CD1c-positive myeloid dendritic cell (primary cell): ENCODE measurements around the gene VGF.
"Not testable (repeated sequence)": the region's sequence is repeated elsewhere in the genome, so short reads cannot be mapped to it uniquely, and the experiment has no call there.

Experiments used
- DNase-seq: peaks from one replicate; pipeline ENCODE4 v3.0.0-alpha.2; 2016; ENCODE audit errors: extremely low spot score

Gene VGF

DNA sequence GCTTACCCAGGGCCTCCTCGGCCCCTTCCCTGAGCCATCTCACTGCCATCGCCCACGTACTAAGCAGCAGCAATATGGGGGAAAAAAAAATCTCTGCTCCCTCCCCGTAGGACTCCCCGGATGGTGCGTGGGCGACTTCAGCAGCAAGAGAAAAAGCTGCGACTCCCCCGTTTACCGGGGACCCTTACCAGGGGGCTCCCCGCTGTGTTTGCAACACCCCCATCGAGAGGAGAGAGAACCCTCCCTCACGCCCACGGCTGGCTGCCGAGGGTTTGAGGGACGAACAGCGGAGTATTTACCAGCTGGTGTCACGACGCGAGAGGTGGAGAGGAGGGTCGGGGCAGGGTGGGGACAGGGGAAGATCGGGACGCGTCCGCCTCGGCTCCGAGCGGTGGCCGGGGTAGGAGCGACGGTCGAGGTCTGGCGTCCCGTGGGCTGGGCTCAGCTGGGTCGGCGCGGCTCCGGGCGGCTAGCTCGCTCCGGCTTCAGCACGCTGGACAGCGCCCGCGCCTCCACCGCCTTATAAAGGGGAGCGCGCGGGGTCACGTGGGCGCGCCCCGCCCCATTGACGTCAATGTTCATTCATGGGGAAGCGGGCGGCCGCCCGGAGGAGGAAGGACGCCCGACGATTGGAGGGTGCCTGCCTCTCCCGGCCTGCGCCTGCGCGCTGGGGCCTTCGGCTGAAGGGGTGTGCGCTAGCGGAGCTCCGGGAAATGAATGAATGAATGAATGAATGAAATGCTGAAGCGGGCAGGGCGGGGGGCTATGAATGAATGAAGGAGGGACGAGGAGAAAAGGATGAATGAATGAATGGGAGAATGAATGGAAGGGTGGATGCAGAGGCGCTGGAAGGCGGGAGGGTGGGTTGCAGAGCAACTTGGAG, at the start of gene VGF:
VGF (minus strand) TSS at position 495 of the 883 bp plus-strand sequence. CDS start 726 bp downstream, outside the sequence.
- peak; percentile 98 for DNase-seq

DNA sequence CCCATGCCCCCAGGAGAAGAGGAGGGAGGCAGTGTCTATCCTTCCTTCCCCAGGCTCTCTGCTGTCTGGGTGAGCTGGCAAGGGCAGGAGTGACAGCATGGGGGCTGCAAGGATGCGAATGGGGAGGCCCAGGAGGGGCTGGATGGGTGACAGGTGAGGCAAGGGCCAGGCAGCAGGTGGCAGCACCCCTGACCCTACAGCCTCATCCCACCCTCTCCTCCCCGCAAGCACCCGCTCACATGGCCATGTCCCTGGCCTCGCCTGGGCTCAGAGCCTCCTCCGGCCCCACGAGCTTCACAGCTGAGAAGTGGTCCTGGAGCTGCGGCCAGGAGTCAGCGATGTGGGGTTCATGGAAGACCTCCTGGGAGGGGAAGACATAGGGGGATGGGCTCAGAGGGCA, 46.6 kb upstream of the VGF start:
- no peak for DNase-seq

DNA sequence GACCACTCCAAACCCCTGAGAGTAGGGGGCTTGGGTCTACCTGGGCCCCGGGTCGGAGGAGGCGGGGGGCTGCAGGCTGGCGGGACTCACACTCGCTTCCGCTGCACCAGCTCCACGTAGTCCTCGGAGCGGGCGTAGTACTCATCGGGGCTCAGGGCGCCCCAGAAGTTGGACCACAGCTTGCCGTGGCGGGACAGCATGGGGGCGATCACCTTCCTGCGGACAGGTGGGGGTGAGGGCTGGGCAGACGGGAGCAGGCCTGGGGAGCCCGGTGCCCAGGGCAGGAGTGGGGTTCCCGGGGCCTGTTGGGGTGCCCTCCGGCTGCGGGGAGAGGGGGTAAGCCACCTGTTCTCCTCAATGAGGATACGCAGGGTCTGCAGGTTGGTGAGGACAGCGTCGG, 46.1 kb upstream of the VGF start:
- no peak for DNase-seq

DNA sequence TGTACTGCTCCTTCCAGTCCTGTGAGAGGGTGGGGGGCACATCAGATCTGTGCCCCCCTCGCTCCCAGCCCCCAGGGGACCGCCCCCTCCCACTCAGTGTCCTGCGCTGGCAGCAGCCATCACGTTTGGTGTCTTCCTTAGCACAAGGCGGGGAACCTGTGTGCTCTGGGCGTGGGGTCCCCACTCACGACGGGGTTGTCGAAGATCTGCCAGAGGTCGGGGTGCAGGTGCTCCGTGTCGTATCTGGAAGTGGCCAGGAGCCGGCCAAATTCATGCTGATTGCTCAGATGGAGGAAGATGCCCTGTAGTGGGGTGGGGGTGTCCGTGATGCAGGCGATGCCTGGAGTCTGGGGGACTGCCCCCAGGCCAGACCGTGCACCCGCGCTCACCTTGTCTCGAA, 44.8 kb upstream of the VGF start:
- DNase-seq: no peak

DNA sequence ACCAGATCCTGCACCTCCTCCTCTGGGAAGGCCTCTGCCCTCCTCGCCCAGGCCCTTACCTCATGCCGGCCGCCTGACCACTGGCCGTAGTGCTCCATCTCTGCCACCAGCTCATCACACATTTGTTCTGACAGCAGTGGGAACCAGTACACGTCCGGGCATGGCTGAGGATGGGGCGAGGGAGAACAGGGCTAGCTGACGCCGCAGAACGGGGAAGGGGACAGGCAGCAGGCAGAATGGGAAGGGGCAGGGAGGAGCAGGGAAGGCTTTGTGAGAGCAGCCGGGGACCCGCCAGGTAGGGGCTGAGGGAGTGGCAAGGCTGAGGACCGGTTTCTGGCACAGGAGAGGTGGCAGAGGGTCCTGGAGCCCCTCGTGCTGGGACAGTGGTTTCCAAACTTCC, 43.4 kb upstream of the VGF start:
- DNase-seq: no peak

DNA sequence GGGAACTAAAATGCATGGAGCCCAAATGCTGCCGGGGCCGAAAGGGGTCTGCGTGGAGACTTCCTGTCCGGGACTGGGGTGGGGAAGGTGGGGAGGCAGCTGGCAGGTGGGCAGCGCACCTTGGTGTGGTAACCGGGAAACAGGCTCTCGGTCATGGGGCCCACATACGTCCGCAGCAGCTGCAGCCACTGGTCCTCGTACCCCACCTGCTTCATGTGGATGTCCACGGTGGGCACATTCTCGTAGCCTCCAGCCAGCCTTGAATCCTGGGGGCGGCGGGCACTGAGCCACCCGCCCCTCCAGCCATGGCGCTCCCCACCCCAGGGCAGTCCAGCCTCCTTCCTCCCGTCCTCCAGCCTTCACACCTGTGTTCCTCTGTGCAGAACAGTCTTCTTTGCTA, 42.1 kb upstream of the VGF start:
- DNase-seq: no peak

DNA sequence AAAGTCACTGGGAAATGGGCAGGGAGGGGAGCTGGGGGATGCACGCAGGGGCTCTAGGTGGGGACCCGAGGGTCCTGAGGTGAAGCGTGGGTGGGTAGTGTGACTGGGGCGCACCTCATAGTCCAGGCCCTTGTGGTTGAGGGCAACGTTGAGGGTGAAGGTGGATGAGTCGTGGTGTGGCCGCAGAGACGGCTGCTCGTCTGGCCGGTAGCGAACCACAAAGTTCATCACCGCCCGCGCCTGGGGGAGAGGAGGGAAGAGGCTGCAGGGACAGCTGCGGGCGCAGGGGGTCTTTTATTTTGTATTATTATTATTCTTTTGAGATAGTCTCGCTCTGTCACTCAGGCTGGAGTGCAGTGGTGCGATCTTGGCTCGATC, 41.3 kb upstream of the VGF start:
- no peak for DNase-seq

DNA sequence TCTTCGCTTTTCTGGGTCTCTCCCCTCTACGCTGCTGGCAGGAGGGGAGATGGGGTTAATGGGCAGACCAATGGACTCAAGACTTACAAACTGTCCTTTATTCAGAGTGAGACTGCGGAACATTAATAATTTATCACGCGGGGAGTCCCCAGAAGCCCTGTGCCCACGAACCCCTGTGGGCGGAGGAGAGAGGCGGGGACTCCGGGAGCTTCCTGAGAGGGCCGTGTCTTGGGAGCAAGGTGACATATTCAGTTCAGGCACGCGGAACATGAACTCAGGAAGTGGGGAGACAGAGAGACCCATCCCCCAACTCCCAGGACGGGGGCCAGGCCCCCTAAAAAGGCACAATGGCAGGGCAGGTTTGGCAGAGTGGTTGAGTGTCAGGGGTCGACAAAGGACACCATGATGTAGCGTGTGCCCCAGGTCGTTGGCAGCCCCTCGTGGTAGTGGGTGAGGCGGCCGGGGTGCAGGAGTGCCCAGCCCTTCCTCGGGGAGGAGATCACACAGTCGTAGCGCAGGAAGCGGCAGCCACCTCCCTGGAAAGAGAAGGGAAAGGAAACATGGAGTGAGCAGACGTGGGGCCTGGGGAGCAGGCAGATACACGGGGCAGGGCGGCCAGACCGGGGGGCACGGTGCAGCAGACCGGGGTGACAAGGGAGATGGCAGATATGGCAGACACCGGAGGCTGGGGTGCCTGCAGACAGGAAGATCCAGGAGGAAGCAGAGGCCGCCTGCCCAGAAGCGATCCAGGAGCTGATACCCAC, 40.7 kb upstream of the VGF start:
- DNase-seq: no peak

DNA sequence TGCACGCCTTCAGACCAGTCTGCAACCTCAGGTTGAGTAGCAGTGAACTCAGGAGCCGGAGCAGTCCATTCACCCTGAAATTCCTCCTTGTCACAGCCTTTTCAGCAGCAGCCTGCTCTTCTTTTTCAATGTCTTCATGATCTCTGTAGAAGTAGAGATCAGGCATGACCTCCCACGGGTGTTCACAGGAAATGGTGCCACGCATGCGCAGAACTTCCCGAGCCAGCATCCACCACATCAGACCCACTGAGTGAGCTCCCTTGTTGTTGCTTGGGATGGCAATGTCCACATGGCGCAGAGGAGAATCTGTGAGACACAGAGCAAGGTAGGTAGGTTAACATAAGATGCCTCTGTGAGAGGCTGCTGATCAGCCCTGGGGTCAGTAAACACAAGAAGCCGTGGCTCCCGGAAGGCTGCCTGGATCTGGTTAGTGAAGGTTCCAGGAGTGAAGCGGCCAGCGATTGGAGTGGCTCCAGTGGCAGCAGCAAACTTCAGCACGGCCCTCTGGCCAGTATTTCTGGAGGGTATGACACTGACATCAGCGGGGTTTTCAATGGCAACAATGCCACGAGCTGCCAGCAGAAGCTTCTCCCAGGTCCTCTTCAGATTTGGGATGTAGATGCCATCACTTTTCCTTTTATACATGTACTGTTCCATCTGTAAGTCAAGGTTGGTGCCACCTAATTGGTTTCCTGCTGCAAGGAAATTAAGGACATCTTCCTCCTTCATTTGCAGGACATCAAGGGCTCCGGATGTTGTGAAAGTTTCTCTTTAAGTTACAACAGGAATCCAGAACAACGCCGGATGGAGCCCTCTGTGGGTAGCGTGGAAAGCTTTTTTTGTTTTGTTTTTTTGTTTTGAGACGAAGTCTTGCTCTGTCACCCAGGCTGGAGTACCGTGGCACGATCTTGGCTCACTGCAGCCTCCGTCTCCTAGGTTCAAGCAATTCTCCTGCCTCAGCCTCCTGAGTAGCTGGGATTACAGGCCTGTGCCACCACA, 38.7 kb upstream of the VGF start:
- peak; percentile 68 for DNase-seq

DNA sequence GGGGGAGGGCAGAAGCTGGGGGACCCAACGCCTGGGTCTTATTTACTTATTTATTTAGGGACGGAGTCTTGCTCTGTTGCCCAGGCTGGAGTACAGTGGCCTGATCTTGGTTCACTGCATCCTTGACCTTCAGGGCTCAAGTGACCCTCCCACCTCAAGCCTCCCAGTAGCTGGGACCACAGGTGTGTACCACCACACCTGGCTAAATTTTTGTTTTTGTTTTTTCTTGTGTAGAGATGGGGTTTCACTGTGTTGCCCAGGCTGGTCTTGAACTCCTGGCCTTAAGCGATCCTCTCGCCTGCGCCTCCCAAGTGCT, 37.2 kb upstream of the VGF start:
- DNase-seq: no peak

DNA sequence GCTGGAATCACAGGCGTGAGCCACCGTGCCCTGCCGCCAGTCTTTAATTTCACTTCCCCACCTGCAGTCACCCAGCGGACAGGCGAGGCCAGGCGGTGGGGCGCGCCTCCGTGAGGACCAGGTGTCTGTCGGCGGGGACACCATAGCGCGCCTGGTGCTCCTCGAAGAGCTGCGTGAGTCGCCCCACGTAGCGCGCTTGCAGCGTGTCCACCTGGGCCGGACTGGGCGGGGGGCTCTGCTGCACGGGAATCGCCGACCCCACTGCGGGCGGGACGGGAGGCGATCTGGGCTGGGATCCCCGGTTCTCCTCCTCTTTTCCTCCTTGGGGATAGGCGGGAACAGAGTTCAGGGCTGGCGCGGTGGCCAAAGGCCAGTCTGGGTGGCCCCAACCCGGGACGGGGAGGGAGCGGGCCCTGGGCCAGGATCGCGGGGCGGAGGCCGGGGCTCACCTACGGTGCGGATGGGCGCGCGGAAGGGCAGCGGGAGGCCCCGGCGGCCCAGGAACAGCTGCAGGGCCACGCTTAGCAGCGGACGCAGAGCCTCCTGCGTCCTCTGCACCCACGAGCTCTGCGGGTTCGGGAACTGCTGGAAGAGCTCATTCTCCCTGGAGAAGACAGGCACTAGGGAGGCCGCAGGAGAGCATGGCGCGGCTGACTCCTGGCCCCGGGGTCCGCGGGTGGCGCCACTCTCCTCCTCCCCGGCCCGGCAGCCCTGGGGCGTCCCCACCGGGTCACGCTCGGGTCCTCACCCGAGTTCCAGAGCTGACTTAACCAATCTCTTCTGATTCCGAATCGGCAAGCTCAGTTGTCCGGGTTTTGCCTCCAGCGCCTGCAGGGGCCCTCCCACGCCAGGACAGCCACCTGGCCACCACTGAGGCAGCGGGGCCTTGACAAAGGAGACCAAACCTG, 36.6 kb upstream of the VGF start:
- DNase-seq: no peak

DNA sequence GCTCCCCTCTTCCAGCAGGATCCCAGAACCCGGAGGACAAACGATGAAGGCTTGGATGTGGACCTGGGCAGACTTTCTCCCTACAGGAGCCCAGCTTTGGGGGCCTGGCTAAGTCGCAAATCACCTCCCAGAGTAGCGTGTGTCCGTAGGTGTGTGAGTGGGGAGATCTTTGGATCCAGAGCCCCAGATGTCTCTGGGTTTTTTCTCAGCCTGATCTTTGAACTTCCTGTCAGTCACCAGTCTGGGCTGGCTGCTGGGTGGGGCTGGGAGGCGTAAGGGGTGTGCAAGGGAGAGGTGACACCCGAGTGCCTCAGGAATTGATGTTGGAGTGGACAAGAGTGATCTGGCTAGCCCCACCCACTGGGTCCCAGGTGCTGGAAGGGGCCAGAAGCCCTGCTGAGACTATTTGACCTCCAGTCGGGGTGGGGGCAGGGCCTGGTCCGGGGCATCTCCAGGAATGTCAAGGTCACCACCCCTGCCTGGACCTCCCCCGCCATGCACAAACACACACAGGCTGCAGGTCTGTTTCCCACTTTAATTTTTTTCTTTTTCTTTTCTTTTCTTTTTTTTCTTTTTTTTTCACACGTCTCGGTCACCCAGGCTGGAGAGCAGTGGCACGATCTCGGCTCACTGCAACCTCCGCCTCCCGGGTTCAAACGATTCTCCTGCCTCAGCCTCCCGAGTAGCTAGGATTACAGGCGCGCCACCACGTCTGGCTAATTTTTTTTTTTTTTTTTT, 35.7 kb upstream of the VGF start, which contains the start of gene MOGAT3:
MOGAT3 (minus strand) TSS at position 175 of the 738 bp plus-strand sequence. CDS start 182 bp downstream, outside the sequence.
- DNase-seq: no peak

DNA sequence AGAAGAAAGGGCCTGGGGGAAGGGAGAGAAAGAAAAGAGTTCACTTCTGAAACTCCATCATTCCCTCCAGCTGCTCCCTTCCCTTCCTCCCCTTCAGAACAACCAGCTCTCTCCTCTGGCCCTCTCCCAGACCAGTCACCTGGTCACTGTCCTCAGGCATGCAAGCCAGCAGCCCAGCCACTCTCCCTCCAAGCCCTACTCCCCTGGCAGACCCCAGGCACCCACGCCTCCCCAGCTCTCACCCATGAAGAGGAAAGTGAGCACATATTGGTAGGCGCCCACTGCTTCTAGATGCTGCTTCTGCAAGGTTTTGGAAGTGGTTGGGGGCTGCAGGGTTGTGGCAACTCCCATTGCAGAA, 35.1 kb upstream of the VGF start:
- DNase-seq: no peak

DNA sequence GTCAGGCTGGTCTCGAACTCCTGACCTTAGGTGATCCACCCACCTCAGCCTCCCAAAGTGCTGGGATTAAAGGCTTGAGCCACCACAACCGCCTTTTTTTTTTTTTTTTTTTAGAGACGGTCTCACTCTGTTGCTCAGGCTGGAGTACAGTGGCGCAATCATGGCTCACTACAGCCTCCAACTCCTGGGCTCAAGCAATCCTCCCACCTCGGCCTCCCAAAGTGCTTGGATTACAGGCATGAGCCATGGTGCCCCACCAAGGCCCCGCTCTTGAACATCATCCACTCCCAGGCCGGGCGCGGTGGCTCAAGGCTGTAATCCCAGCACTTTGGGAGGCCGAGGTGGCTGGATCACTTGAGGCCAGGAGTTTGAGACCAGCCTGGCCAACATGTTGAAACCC, 34.2 kb upstream of the VGF start:
- DNase-seq: not testable (repeated sequence)

DNA sequence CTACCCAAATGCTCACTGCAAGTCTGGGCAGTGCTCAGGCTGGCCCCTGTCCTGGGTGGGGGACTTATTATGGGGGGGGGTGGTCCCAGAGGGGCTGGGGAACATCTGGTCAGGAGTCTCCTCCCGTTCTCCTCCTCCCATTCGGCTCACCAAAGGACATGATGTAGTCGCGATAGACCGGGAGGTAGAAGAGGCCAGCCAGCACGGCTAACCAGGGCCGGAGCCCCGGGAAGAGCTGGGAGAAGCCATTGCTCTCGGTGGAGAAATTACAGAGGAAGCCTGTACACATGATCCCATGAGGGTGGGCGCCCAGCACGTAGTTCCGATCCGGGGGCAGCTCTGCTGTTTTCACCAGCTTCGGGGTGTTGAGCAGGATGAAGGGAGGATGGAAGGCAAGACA, 33.1 kb upstream of the VGF start:
- DNase-seq: no peak

DNA sequence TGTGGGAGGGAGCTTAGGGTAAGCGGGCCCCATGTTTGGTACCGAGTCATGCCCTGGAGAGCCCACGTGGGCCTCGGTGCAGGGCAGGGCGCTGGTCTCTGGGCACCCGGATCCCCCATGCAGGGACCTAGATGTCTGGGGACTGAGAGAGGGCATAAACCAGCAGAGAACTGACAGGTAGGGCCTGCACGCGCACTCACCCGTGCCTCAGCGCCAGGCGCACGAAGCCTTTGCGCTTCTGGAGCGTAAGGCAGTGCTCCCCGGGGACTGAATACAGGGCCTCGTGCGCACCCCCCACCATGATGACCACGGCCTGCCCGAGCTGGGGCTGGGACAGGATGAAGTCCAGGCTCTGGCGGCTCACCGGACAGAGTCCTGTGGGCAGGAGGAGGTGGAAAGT, 32.6 kb upstream of the VGF start:
- DNase-seq: no peak

DNA sequence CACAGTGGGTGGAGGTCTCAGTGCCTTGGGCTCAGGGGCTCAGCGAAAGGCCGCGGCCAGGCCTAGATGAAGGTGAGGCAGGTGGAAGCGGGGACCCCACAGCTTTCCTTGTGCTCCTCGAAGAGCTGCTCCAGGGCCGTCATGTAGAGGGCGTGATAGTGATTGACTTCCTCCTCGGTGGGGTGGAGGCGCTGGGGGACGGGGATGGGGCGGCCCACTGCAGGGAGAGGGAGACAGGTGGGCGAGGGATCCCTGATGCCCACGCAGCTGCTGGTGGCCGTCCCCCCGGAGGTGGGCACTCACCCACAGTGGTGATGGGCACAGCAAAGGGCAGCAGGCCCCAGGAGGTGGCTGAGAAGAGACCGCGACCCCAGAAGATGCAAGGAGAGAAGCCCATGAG, 30.5 kb upstream of the VGF start:
- DNase-seq: no peak

DNA sequence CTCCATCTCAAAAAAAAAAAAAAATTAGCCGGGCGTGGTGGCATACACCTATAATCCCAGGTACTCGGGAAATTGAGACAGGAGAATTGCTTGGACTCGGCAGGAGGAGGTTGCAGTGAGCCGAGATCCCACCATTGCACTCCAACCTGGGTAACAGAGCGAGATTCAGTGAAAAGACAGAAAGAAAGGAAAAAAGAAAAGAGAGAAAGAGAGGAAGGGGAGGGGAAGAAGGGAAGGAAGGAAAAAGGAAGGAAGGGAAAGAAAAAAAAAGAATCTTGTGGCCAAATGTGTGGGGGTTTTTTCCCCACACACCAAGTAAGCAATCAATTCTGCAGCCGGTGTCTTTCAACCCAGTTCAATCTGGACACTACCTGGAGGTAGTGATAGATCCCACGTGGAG, 23.7 kb upstream of the VGF start:
- no peak for DNase-seq

DNA sequence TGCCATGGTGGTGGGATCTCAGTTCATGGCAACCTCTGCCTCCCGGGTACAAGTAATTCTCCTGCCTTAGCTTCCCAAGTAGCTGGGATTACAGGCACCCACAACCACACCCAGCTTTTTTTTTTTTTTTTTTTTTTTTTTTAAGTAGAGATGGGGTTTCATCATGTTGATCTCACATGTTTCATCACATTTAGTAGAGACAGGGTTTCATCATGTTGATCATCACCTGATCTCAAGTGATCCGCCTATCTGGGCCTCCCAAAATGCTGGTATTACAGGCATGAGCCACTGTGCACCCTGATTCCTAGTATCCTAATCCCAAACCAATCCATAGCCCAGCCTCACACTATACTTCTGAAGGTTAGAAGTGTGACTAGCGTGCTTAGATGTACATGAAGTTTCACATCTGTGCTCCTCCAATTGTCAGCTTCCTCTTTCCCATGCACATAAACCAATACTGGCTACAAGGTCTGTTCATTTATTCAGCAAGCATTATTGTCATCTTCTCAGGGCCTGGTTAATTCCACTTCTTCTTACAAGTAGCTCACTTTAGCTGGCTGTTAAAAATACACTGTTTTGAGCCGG, 21.6 kb upstream of the VGF start:
- peak; percentile 66 for DNase-seq

DNA sequence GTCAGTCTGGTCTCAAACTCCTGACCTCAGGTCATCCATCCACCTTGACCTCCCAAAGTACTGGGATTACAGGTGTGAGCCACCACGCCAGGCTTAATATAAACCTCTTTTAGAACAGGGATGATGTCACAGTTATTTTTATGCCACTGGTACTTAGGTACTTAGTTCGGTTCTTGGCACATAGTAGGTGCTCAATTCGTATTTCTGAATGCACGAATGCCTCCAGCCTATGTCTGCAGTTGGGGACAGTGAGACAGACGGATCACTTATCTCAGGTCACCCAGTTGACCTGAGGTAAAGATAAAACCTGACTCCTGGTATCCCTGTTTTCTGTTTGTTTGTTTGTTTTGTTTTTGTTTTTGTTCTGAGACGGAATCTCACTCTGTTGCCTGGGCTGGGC, 20.8 kb upstream of the VGF start:
- DNase-seq: no peak
